HepG2 (cell line): Measurements from ENCODE around the gene CIITA. TPM values are rescaled to one million over a fixed set of nuclear protein-coding genes. Genes with fewer than 3 reads are reported as not detected.
A peak's percentile ranks its signal among the peaks of the same experiment; 100 is the strongest.

Experiments
- ARID2 ChIP-seq: sonication (generic); formaldehyde crosslinking; IDR thresholded peaks from 2 replicates; pipeline ENCODE4 v1.8.1; 2022; ENCODE audit warnings: mild to moderate bottlenecking, missing genetic modification reagents, borderline replicate concordance
- ARNT ChIP-seq: fragments of 450-650 bp; IDR thresholded peaks from 2 replicates; pipeline ENCODE4 v1.6.1; 2017
- CHD2 ChIP-seq: IDR thresholded peaks from 2 replicates; pipeline ENCODE4 v1.6.1; 2011; ENCODE audit warnings: low read depth, low read length, improper control_type of control experiment
- CREB1 ChIP-seq, 2 experiments: fragments of 450-650 bp in 1 of 2; IDR thresholded peaks; 2 replicates each; pipeline ENCODE4 v1.6.1; 2016 to 2017; ENCODE audit warnings: control low read depth in 1 of 2, mild to moderate bottlenecking in 1 of 2, missing compliant biosample characterization in 1 of 2, missing genetic modification characterization in 1 of 2
- DNMT1 ChIP-seq: sonication (generic); formaldehyde crosslinking; IDR thresholded peaks from 2 replicates; pipeline ENCODE4 v1.5.1; 2020; ENCODE audit warnings: mild to moderate bottlenecking, missing genetic modification reagents
- GTF3A ChIP-seq: sonication (generic); formaldehyde crosslinking; conservative IDR thresholded peaks from 2 replicates; pipeline ENCODE4 v1.4.0; 2020; ENCODE audit warnings: mild to moderate bottlenecking, missing genetic modification reagents
- HOXA7 ChIP-seq: sonication (generic); formaldehyde crosslinking; IDR thresholded peaks from 2 replicates; pipeline ENCODE4 v1.8.1; 2022; ENCODE audit warnings: mild to moderate bottlenecking, missing genetic modification reagents, moderate library complexity
- IRX3 ChIP-seq: sonication (generic); formaldehyde crosslinking; IDR thresholded peaks from 2 replicates; pipeline ENCODE4 v1.8.1; 2023; ENCODE audit warnings: mild to moderate bottlenecking, low read depth, missing genetic modification reagents, borderline replicate concordance
- PLRG1 ChIP-seq: fragments of 450-650 bp; conservative IDR thresholded peaks from 2 replicates; pipeline ENCODE4 v1.6.1; 2016
- SKI ChIP-seq: fragments of 450-650 bp; IDR thresholded peaks from one replicate; pipeline ENCODE4 v1.6.1; 2018; ENCODE audit warnings: mild to moderate bottlenecking; ENCODE audit not compliant: partially characterized antibody
- SMARCC2 ChIP-seq: fragments of 450-650 bp; IDR thresholded peaks from 2 replicates; pipeline ENCODE4 v1.6.1; 2017; ENCODE audit warnings: antibody characterized with exemption, mild to moderate bottlenecking
- THAP11 ChIP-seq: IDR thresholded peaks from 2 replicates; pipeline ENCODE4 v1.6.1; 2016; ENCODE audit warnings: missing biosample characterization, missing genetic modification reagents
- YY1 ChIP-seq: IDR thresholded peaks from 2 replicates; pipeline ENCODE4 v1.6.1; 2011; ENCODE audit warnings: low read length, low read depth, moderate library complexity, mild to moderate bottlenecking; ENCODE audit not compliant: insufficient read depth, insufficient replicate concordance
- ZNF10 ChIP-seq: sonication (generic); formaldehyde crosslinking; IDR thresholded peaks from 2 replicates; pipeline ENCODE4 v1.4.0; 2020; ENCODE audit warnings: mild to moderate bottlenecking, low read depth, missing genetic modification reagents, borderline replicate concordance
- ZNF225 ChIP-seq: sonication (generic); formaldehyde crosslinking; IDR thresholded peaks from 2 replicates; pipeline ENCODE4 v1.4.0; 2020; ENCODE audit warnings: mild to moderate bottlenecking, missing genetic modification reagents
- ZNF234 ChIP-seq: sonication (generic); formaldehyde crosslinking; conservative IDR thresholded peaks from 2 replicates; pipeline ENCODE4 v1.5.1; 2020; ENCODE audit warnings: mild to moderate bottlenecking, missing genetic modification reagents
- ZNF260 ChIP-seq: sonication (generic); formaldehyde crosslinking; IDR thresholded peaks from 2 replicates; pipeline ENCODE4 v1.4.0; 2020; ENCODE audit warnings: missing genetic modification reagents, low read depth, mild to moderate bottlenecking, borderline replicate concordance
- ZNF3 ChIP-seq: IDR thresholded peaks from 2 replicates; pipeline ENCODE4 v1.7.0; 2017; ENCODE audit warnings: inconsistent platforms
- ZNF33A ChIP-seq: sonication (generic); formaldehyde crosslinking; IDR thresholded peaks from 2 replicates; pipeline ENCODE4 v1.5.1; 2020; ENCODE audit warnings: missing genetic modification reagents, mild to moderate bottlenecking, moderate library complexity, borderline replicate concordance
- ZNF343 ChIP-seq: sonication (generic); formaldehyde crosslinking; IDR thresholded peaks from 2 replicates; pipeline ENCODE4 v1.4.0; 2020; ENCODE audit warnings: mild to moderate bottlenecking, missing genetic modification reagents
- ZNF468 ChIP-seq: sonication (generic); formaldehyde crosslinking; IDR thresholded peaks from 2 replicates; pipeline ENCODE4 v1.8.0; 2022; ENCODE audit warnings: mild to moderate bottlenecking, moderate library complexity, missing genetic modification reagents
- ZNF556 ChIP-seq: sonication (generic); formaldehyde crosslinking; IDR thresholded peaks from 2 replicates; pipeline ENCODE4 v1.4.0; 2020; ENCODE audit warnings: mild to moderate bottlenecking, missing genetic modification reagents, borderline replicate concordance
- ZNF564 ChIP-seq: sonication (generic); formaldehyde crosslinking; IDR thresholded peaks from 2 replicates; pipeline ENCODE4 v1.8.1; 2023; ENCODE audit warnings: mild to moderate bottlenecking, missing genetic modification reagents
- ZNF577 ChIP-seq: sonication (generic); formaldehyde crosslinking; IDR thresholded peaks from 2 replicates; pipeline ENCODE4 v1.4.0; 2020; ENCODE audit warnings: mild to moderate bottlenecking, low read depth, missing genetic modification reagents, borderline replicate concordance
- polyA plus RNA-seq, 8 experiments: library from polyadenylated mRNA; depleted of rRNA in 3 of 8; stranded (reverse) in 7 of 8; unstranded in 1 of 8; fragments of >200 nt; fragmentation: Illumina TruSeq in 4 of 8; extraction: Trizol in 4 of 8; gene quantifications; 2 replicates each; pipeline versions ENCODE4 v1.2.1 to v1.2.3, GENCODE V29; 2011 to 2016; ENCODE audit warnings: low read depth in 4 of 8, missing spikeins in 1 of 8, mixed read lengths in 1 of 8; ENCODE audit not compliant: insufficient read depth in 1 of 8
- total RNA-seq, 5 experiments: library from RNA; depleted of rRNA; stranded (reverse); fragments of >200 nt; fragmentation: Illumina TruSeq; extraction: Trizol; gene quantifications; 2 replicates each; pipeline ENCODE4 v1.2.3, GENCODE V29; 2016; ENCODE audit warnings: low read depth in 1 of 5
- TF ChIP-seq, protein P1 (sequence below): sonication (generic); formaldehyde crosslinking; IDR thresholded peaks from 2 replicates; pipeline ENCODE4 v1.4.0; 2020; ENCODE audit warnings: missing genetic modification reagents, low read depth, mild to moderate bottlenecking, borderline replicate concordance
- TF ChIP-seq, protein P2 (sequence below): sonication (generic); formaldehyde crosslinking; IDR thresholded peaks from 2 replicates; pipeline ENCODE4 v1.4.0; 2020; ENCODE audit warnings: missing genetic modification reagents
- TF ChIP-seq, protein P3 (sequence below): sonication (generic); formaldehyde crosslinking; conservative IDR thresholded peaks from 2 replicates; pipeline ENCODE4 v1.4.0; 2020; ENCODE audit warnings: missing genetic modification reagents

The CIITA gene
- total and polyA plus RNA-seq, 2 of the 13 experiments (the other 11 are each of a cell fraction or from before 2014, with no cell fraction given) = 0.08 to 0.09 TPM

DNA sequence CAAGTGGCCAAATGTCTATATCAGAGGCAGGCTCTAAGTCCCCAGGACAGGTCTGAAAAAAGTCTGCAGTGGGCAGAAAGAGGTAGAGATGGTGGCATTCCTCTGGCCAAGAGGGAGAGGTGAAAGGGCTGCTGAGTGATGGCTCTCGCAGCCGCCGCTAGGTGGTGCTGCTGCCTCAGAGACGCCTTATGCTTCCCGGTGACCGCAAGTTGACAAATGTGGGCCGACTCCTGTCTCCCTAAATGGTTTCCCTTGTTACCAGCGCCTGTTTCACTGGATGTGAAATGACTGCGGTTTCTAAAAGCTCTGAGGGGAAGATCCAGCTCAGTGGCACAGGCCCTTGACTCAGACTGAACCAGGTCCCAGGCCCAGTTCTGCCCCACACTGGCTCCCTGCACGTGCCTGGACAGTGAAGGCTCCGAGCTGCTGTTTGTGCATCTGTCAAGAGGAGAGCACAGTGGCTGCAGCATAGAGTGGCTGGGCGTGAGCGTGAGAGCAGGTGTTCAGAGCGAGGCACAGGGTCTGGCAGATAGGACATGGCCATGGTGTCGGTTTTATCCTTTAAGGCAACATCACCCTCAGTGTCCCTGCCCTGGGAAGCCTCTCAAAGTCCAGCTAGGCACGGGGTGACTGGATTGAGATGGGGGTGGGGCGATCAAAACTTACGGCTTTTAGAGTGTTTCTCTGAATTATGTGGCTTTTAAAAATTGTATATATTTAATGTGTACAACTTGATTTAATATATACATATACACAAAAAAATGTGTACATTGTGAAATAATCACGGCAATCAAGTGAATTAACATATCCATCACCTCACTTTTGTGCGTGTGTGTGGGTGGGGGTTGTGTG lies 87.3 kb downstream of the CIITA start (continued):
- TF ChIP-seq YY1 (no peak), SKI (no peak), IRX3 (CRISPR knock-in tag) (no peak), ARNT (no peak), ZNF260 (no peak), ARID2 (CRISPR knock-in tag) (no peak), ZNF556 (CRISPR knock-in tag) (no peak), GTF3A (CRISPR knock-in tag) (0 out of 2 replicates have a peak, but pooled peaks have one; percentile 45), DNMT1 (peak; percentile 66; the same call in 1 of the 2 replicates), ZNF343 (CRISPR knock-in tag) (0 out of 2 replicates have a peak, but pooled peaks have one; percentile 26), ZNF33A (CRISPR knock-in tag) (no peak), ZNF564 (CRISPR knock-in tag) (no peak), ZNF3 (CRISPR knock-in tag) (no peak), THAP11 (CRISPR knock-in tag) (peak; percentile 54; the same call in 1 of the 2 replicates), HOXA7 (no peak), ZNF10 (CRISPR knock-in tag) (no peak), ZNF225 (CRISPR knock-in tag) (peak; percentile 64), ZNF577 (CRISPR knock-in tag) (no peak), CHD2 (peak; percentile 58; the same call in 1 of the 2 replicates), ZNF234 (no peak), ZNF468 (CRISPR knock-in tag) (no peak), PLRG1 (no peak), SMARCC2 (no peak), CREB1 (IDR thresholded peaks at IDR 0.05) (no peak), CREB1 (CRISPR knock-in tag; IDR thresholded peaks at IDR 0.05) (no peak)
- TF ChIP-seq, protein P1, sequence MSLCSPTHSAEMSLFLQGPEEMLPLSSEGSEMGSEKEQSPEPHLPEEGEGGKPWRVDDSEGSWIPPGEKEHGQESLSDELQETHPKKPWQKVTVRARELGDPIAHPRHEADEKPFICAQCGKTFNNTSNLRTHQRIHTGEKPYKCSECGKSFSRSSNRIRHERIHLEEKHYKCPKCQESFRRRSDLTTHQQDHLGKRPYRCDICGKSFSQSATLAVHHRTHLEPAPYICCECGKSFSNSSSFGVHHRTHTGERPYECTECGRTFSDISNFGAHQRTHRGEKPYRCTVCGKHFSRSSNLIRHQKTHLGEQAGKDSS (CRISPR knock-in tag) = peak; percentile 80; the same call in 1 of the 2 replicates
- TF ChIP-seq, protein P2, sequence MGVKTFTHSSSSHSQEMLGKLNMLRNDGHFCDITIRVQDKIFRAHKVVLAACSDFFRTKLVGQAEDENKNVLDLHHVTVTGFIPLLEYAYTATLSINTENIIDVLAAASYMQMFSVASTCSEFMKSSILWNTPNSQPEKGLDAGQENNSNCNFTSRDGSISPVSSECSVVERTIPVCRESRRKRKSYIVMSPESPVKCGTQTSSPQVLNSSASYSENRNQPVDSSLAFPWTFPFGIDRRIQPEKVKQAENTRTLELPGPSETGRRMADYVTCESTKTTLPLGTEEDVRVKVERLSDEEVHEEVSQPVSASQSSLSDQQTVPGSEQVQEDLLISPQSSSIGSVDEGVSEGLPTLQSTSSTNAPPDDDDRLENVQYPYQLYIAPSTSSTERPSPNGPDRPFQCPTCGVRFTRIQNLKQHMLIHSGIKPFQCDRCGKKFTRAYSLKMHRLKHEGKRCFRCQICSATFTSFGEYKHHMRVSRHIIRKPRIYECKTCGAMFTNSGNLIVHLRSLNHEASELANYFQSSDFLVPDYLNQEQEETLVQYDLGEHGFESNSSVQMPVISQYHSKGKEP (CRISPR knock-in tag) = no peak
- TF ChIP-seq, protein P3, sequence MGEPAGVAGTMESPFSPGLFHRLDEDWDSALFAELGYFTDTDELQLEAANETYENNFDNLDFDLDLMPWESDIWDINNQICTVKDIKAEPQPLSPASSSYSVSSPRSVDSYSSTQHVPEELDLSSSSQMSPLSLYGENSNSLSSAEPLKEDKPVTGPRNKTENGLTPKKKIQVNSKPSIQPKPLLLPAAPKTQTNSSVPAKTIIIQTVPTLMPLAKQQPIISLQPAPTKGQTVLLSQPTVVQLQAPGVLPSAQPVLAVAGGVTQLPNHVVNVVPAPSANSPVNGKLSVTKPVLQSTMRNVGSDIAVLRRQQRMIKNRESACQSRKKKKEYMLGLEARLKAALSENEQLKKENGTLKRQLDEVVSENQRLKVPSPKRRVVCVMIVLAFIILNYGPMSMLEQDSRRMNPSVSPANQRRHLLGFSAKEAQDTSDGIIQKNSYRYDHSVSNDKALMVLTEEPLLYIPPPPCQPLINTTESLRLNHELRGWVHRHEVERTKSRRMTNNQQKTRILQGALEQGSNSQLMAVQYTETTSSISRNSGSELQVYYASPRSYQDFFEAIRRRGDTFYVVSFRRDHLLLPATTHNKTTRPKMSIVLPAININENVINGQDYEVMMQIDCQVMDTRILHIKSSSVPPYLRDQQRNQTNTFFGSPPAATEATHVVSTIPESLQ = no peak
